Fibroblast of gingiva (primary cell): ENCODE data around the gene AHI1.
"Not testable (repeated sequence)": the region's sequence is repeated elsewhere in the genome, so short reads cannot be mapped to it uniquely, and the experiment has no call there.

Experiments
- DNase-seq: peaks from one replicate; pipeline ENCODE4 v3.0.0-alpha.2; 2011; ENCODE audit warnings: low read depth

Gene AHI1

GRCh38 chr6:135390458-135390857 is 107.1 kb downstream of the AHI1 start:
- no peak for DNase-seq

DNA sequence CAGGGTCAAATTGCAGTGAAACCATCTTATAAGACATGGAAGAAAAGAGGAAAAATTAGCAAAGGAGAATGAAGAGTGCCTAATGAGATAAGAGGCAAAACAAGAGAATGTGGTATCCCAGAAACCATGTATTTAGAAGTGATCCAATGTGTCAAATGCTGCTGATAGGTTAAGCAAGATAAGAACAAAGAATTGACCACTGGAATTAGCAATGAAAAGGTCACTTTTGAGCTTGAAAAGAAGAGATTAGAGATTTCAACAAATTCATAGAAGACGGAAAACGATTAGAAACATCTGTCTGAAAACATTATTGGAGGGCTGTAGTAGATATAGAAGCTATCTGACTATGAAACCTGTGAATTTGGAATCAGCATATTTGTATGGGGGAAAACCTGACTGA is 112.2 kb downstream of the AHI1 start:
- DNase-seq: no peak

DNA sequence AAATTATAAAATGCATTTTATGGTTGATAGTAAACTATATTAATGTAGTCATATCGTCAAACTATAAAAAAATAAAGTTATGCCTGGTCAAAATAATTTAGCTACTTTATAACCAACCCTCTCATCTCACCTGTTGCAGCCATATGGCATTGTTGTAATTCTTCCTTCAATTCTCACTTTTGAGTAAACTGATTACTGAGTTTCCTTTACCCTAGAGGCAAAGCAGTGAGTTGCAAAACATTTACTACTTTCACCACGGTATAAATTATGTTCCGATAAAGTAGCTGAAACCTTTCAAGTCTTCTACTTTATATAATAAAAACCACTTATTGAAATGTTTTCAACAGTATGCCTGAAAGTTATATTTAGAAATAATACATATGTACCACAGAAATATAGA is 113.8 kb downstream of the AHI1 start:
- DNase-seq: no peak

DNA sequence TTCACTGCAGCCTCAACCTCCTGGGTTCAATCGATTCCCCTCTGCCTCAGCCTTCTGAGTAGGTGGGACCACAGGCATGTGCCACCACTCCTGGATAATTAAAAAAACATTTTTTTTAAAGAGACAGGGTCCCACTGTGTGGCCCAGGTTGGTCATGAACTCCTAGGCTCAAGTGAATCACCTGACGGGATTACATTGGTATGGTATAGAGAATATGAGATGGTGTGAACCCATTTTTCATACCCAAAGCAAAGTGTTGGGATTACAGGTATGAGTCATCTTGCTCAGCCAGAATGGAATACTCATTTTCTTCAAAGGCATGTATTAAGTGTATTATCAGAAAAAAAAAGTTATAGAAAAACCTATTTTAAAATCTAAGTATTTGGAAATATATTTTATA is 114.2 kb downstream of the AHI1 start:
- no peak for DNase-seq

DNA sequence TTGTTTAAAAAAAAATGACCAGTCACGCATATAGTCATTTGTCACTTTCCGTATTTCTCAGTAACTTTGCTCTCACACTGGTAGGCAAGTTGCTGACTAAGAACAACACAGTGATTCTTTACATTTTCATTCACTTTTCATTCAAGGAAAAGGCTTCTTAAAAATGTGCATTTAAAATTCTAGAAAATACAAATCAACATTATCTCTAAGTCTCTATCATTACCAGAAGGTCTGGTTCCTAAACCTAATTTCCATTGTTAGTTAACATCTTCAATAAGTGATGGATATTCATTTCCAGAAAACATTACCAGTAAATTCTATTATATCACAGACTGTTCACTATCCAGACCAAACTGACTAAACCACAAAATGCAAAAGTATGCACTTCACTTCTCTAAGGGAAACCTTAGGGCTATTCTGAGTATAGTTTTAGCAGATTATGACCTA is 115.3 kb downstream of the AHI1 start:
- DNase-seq: no peak

DNA sequence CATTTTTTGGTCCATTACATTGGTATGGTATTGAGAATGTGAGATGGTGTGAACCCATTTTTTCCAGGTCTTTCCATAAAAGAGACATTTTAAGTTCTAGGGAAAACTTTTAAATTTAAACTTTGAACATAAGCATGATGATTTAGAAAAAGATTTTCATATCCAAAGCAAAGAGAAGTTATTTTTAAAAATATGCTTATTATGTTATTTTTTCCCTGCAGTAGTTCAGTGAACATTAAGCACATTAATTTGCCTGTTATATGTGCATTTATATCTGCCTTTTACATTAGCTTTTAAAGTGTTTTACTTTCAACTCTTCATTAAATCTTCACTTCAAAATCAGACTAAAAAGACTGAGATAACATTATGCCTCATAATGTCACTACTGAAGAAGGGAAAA is 116.7 kb downstream of the AHI1 start:
- no peak for DNase-seq

GRCh38 chr6:135379647-135380046 is 117.9 kb downstream of the AHI1 start:
- DNase-seq: no peak

- no peak for DNase-seq
These were observed 124.8 kb downstream of the AHI1 start for GRCh38 chr6:135372758-135373157.

DNA sequence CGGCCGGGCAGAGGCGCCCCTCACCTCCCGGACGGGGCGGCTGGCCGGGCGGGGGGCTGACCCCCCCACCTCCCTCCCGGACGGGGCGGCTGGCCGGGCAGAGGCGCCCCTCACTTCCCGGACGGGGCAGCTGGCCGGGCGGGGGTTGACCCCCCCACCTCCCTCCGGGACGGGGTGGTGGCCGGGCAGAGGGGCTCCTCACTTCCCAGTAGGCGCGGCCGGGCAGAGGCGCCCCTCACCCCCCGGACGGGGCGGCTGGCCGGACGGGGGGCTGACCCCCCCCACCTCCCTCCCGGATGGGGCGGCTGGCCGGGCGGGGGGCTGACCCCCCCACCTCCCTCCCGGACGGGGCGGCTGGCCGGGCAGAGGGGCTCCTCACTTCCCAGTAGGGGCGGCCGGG is 133.9 kb downstream of the AHI1 start:
- not testable (repeated sequence) for DNase-seq

GRCh38 chr6:135362124-135362523 is 135.4 kb downstream of the AHI1 start:
- no peak for DNase-seq

DNA sequence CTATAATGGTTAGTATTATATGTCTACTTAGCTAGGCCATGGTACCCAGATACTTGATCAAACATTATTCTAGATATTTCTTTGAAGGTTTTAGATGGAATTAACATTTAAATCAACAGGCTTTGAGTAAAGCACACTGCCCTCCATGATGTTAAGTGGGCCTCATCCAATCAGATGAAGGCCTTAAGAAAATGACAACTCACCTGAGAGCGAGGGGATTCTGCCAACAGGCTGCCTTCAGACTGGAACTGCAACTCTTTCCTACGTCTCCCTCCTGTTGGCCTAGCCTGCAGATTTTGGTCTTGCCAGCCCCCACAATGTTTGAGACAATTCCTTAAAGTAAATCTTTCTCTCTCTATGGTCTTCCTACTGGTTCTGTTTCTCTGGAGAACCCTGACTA is 137.3 kb downstream of the AHI1 start:
- no peak for DNase-seq

DNA sequence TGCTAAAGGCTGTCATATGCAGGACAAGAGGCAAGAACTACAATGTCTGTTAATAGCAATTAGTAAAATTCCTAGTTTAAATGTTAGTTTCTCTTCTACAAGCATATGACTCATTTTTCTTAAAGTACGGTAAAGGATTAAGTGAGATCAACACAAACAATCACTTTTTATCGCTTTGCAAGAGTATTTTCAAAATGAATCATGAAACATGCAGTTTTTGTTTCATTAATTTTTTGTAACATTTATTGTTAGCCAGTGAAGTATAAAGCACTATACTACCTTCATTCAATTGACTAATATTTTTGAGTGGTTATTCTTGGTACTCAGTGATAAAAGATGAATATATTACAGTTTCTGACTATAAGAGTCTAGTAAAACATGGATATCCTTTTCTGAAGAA is 138.6 kb downstream of the AHI1 start:
- no peak for DNase-seq

DNA sequence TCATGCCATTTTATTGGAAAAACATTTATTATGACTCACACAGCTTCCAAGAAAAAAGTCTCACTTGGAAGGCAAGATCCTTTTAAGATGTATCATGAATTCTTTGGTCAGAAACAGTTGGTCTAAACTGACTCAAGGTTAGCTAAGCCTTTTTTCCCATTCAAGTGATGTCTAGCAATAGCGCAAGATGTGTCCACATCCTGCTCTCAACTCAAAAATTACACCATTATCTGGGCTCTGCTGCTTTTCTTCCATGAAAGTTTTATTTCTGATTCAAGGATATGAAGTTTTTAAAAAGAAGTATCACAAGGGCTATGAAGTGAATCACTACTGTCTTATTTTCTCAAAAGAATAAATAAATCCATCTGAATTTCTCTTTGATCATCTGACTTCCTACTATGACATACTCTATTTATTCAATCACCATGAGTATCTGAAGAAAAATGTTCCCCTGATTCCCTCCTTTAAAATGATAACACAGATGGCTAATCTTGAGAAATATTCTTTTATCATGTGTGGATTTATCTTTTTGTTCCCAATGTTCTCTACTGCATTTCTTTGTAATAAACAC is 139.2 kb downstream of the AHI1 start:
- DNase-seq: peak; percentile 84

DNA sequence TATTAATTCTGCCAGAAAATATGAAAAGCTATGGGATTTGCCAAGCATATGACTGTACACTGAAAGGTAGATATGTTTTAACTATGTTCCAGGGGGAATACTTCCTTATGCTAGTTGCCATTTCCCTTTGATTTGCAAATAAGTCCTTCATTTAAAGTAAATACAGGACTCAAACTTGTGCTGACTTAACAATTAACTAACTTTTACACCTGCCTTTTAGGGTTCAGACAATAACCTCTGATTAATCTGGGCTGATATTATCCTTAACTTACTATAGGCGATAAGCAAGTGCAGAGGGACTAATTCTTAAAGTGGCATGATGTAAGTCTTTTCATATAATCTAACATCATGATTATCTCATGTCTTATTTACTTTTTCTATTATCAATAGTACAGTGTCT is 143.1 kb downstream of the AHI1 start:
- DNase-seq: no peak

DNA sequence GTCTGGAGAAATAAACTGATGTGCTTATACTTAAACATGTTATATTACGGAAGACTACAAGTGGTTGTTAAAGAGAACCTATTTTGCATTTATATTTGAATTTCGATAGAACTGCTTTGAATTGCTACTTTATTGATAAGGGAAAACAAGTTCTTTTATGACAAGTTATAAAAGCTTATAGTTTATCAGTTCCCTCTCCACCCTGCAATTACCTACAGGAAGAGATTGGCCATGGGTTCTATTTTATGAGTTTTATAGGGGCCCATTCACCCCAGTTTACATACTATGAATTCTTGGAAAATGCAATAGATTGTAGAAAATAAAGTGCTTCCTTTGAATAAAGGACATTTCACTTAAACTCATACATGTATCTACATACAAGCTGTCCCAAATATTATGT is 144.4 kb downstream of the AHI1 start:
- DNase-seq: no peak

- DNase-seq: no peak
These were observed 145.9 kb downstream of the AHI1 start for GRCh38 chr6:135351635-135352034.

- DNase-seq: no peak
These were observed 149.7 kb downstream of the AHI1 start for GRCh38 chr6:135347887-135348286.

- no peak for DNase-seq
These were observed 150.8 kb downstream of the AHI1 start for GRCh38 chr6:135346747-135347146.

DNA sequence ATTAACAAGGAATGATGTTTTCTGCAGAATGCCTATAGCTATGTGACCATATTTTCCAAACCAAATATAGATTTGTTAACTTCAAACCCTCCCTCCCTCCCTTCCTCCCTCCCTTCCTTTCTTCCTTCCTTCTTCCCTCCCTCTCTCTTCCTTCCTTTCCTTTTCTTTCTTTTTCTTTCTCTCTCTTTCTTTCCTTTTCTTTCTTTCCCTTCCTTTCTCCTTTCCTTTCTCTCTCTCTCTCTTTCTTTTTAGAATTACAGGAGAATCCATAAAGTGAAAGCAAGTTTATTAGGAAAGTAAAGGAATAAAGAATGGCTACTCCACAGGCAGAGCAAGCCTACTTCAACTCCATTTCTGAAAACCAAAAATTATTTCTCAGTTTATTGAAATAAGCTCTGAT is 153.0 kb downstream of the AHI1 start:
- DNase-seq: no peak

DNA sequence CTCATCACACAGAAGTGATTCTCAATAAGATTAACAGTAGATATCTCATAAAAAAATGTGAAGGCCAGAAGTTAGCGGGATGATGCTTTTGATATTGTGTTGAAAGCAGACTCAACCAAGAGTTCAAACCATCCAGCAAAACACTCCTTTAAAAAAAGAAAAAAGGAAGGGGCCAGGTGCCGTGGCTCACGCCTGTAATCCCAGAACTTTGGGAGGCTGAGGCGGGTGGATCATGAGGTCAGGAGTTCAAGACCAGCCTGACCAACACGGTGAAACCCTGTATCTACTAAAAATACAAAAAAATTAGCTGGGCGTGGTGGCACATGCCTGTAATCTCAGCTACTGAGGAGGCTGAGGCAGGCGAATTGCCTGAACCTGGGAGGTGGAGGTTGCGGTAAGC is 157.6 kb downstream of the AHI1 start:
- not testable (repeated sequence) for DNase-seq

DNA sequence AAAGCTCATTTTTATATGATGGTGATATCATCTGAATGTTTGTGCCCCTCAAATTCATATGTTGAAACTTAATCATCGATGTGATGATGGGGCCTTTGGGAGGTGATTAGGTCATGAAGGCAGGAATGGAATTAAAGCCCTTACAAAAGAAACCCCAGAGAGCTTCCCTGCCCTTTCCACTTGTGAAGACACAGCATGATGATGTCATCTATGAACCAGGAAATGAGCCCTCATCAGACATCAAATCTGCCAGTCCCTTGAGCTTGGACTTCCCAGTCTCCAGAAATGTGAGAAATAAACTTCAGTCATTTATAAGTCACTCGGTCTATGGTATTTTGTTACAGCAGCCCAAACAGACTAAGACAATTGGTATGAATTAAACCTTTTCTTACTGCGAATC is 163.4 kb downstream of the AHI1 start:
- peak; percentile 4 for DNase-seq

DNA sequence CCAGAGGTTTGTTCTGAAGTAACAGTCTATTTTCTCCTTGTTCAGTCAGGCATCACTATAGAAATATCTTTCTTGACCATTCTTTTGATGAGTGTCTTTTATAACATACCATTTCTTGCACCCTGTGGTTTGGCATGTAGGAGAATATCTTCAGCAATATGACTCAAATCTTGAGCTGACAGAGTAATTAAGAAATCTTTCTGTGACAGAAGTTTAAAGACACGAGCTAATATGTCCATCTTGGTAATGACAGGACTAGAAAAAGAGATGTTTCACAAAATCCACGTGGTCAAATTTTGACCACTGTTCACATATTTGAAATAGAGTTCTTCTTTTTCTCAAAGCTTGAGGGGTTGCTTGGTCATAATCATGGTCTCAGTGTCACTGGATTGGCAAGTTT is 166.5 kb downstream of the AHI1 start:
- no peak for DNase-seq

DNA sequence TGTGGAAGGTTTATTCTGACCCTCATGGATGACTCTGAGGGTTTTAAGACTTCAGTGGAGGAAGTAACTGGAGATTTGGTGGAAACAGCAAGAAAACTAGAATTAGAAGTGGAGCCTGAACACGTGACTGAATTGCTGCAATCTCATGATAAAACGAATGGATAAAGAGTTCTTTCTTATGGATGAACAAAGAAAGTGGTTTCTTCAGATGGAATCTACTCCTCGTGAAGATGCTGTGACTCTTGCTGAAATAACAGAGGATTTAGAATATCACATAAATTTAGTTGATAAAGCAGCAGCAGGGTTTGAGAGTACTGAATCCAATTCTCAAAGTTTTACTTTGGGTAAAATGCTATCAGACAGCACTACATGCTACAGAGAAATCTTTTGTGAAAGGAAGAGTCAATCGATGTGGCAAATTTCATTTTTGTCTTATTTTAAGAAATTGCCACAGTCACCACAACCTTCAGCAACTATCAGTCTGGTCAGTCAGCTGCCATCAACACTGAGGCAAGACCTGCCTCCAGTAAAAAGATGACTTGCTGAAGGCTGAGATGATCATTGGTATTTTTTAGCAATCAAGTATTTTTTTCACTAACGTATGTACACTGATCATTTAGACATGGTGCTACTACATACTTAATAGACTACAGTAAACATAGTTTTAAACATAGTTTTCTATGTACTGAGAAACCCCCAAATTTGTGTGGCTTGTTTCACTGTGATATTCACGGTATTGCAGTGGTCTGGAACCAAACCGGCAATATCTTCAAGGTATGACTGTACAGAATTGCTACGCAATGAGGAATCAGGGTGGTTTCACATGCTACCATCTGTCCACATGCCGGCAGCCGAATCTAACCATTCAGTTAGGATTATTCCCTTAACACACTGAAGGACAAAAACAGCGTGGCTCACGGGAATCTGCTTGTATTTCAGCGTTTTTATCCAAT is 167.4 kb downstream of the AHI1 start:
- no peak for DNase-seq

DNA sequence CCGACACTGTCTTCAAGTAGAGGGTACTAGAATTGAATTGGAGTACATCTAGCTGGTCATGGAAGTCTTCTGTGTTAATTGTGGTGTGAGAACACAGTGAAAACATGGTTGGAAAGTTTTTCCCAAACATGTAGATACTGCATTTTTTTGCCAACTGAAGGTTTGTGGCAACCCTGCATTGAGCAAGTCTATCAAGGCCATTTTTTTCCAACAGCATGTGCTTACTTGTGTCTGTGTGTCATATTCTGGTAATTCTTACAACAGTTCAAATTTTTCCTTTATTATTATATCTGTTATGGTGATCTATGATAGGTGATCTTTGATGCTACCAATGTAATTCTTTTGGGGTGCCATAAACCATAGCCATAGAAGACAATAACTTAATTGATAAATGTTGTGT is 169.4 kb downstream of the AHI1 start:
- DNase-seq: no peak
